GM19238 (cell line): ENCODE measurements around the gene DPY19L2.
"Not testable (repeated sequence)": the region's sequence is repeated elsewhere in the genome, so short reads cannot be mapped to it uniquely, and the experiment has no call there.

Source experiments
- DNase-seq: peaks from one replicate; pipeline ENCODE4 v3.0.0; 2011; ENCODE audit warnings: low spot score; ENCODE audit not compliant: insufficient read length

Gene DPY19L2

DNA sequence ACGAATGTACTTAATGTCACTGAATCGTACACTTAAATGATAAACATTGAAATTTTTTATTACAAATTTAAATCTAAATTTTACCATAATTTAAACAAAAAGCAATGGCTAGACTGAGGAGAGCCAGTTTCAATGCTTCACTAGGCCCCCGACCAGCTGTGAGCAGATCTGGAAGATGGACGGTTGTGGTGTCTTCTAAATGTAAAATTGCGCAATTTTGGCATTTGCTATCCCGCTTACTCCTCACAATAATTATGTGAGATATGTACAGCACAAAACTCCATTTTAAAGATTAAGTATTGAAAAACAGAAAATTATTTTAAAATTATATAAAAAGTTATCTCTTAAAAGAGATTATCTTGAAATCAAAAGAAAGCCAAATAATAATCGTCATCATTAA, 5.3 kb downstream of the DPY19L2 start:
- DNase-seq, result not testable (repeated sequence)

DNA sequence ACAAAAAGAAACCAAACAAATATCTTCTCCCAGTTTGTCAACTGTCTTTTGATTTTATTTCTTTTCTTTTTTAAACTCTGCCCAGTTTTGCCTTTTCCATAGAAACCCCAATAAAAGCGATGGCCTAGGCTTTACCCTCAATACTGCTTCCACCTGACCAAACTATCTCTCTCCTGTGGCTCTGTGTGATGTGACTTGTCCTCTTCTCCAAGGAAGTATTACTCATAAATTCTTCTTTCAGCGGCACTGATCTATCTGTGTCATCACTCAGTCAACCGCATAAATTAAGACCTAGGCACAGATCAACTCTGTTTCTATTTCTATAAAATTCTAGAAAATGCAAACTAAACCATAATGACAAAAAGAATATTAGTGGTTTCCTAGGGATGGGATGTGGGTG, 9.8 kb downstream of the DPY19L2 start:
- not testable (repeated sequence) for DNase-seq

DNA sequence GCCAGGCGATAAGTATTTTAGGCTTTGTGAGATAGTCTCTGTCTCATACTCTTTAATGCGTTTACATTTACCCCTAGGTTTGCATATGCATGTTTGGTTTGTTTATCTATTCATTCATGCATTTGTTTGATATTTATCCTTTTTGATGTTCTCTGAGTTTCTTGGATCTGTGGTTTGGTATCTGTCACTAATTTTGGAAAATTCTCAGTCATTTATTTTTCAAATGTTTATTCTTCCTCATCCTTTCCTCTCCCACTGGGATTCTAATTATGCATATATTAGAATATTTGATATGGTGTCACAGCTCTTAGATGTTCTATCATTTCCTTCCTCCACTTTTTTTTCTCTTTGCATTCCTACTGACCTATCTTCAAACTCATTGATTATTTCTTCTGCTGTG, 11.9 kb downstream of the DPY19L2 start:
- DNase-seq, result not testable (repeated sequence)

DNA sequence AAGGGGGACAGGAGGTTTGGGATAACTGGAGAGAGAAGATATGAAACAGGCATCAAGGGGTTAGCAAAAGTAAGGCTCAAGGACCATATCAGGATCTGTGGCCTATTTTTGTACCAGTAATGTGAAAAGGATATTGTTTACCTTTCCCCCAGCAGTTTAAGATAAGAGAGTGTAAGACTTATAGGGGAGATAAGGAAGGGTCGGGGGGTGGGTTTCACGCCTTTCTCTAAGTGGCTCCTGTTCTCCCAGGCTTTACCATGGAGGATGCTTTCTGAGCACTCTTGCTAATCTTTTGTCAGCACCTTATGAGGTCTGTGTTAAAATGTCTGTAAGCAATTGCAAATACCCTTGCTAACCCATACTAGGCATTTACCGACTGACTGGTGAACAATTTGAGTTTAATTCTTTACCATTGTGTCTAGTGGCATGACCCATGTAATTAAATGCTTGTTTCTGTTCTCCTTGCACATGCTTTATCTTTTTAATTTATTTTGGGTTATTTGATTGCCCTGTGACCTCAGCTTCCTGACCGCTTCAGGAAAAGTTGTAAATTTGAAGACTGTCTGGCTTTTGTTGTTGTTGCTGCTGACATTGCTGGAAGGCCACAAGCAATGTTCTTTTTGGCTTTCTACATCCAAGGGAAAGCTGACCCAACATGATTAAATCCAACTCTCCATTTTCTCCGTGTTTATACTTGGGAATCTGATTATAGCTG, 12.6 kb downstream of the DPY19L2 start:
- not testable (repeated sequence) for DNase-seq

DNA sequence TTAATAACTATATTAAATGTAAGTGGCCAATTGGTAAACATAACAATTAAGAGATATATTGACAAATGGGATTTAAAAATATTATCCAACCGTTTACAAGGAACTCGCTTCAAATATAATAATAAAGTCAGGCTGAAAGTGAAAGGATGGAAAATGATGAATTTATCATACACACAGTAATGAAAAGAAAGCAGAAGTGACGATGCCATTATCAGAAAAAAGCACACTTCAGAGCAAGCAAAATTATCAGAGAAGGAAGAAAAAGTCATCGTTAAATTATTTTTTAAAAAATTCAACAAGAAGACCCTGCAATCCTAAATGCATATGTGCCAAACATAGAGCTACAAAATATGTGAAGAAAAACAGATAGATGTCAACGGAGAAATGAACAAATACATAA, 13.8 kb downstream of the DPY19L2 start:
- not testable (repeated sequence) for DNase-seq

DNA sequence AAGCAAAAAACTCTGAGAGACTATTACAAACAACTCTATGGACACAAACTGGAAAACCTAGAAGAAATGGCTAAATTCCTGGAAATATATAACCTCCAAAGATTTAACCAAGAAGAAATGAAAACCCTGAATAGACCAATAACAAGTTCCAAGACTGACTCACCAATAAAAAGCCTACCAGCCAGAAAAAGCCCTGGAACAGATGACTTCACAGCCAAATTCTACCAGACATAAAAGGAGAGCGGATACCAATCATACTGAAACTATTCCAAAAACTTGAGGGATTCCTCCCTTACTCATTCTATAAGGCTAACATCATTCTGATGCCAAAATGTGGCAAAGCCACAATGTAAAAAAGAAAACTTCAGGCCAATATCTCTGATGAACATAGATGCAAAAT, 18.8 kb downstream of the DPY19L2 start:
- not testable (repeated sequence) for DNase-seq

DNA sequence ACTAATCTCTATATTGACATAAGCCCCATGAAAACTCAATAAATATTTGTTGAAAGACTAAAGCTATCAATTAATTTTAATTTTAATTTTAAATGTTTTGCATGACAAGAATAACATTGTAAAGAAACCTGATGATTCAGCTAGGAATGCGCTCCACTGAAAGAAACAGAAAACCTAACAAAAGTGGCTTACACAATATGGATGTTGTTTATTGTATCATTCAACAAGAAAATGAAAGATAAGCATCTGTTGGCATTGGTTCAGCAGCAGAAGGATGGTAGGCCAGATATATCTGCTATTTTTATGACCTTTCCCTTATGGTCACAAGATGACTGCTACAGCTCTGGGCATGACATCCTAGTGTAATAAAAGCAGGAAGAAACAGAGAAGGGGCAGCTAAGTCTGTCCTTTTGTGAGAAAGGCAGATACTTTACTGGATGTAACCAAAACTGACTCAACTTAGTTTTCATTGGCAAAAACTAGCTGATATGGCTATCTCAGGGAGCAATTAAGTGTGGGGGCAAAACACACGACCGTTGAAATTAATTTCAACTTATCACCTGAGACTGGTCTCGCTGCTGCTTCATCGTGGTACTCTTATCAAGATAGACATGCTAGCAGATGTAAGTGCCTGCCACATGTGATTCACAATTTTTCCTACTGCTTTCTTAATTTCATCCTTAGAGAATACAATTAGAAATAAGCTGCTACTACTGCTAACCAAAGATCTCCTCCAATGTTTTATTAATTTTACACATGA, 24.7 kb downstream of the DPY19L2 start:
- DNase-seq, result not testable (repeated sequence)

DNA sequence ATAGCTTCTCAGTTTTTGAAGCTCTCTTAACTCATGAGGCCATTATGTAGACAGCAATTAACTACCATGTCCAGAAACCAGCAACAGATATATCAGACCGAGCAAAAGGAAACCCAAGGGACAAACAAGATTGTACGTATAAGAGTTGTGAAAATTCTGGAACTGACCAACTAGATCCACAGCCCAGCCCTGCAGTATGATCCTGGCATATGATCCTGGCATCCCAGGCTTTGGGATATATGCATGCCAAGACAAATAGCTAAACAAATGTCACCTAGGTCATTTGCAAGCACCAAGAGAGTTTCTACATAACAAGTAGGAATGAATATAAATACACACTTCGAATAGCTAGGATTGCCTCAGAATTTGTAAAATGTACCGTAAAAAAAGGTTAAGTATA, 44.0 kb downstream of the DPY19L2 start:
- not testable (repeated sequence) for DNase-seq

DNA sequence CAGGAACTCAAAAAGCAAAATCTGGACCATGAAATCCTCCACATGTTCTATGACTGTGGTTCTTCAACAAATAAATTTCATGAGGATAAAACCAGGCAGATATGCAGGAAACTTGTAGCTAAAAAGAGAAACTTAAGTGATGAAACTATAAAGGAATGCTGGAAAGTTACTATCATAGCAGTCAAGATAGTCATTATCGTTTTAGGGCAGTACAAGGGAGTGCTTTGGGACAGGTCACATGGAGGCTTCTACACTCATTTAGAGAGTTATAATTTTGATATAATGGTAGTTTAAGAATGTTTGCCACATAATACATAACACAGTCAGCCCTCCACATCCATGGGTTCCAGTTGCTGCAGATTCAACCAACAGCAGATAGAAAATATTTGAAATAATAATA, 52.7 kb downstream of the DPY19L2 start:
- DNase-seq, result not testable (repeated sequence)

DNA sequence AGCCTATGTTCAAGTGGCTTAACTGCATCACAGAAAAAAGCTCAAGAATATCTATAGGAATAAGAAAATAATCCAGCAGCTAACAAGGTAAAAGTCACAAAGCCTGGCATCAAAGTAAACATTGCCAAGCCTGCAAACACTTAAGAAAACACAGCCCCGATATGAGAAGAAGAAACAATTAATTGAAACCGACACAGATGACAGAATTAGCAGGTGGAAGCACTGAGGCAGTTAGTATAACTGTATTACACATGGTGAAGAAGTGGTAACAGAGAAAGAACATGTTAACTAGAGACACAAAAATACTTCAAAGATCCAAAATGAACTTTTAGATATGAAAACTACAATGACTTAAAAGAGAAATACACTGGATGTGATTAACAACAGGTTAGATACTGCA, 57.0 kb downstream of the DPY19L2 start:
- not testable (repeated sequence) for DNase-seq

DNA sequence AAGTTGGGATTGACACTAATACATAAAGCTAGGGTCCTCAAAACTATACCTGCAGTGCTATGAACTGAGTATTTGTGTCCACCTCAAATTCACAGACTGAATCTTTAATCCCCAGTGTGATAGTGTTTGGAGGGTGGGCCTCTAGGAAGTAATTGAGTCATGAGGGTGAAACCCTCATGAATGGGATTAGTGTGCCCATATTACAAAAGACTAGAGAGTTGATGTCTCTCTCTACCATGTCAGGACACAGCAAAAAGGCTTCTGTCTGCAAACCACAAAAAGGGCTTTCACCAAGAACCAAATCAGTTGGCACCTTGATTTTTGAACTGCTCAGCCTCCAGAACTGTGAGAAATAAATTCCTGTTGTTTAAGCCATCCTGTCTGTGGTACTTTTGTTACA, 59.0 kb downstream of the DPY19L2 start:
- not testable (repeated sequence) for DNase-seq

DNA sequence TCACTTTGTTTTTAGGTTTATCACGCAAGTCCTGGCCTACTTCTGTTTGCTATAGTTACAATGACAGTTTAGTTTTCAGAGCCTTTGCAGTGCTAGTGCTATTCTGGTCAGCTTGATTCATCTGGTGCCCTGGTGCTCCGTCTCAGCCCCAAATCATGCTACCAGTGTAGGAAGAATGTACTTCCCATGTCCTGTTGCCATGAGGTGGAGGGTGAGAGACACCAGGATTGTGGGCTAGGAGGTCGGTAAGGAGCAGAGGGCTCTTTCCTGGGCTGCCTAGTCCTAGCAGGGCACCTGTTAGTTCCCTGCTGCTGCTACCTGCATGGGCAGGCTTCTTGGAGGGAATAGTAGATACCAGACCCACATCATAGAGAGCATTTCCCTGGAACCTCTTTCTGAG, 63.3 kb downstream of the DPY19L2 start:
- not testable (repeated sequence) for DNase-seq

DNA sequence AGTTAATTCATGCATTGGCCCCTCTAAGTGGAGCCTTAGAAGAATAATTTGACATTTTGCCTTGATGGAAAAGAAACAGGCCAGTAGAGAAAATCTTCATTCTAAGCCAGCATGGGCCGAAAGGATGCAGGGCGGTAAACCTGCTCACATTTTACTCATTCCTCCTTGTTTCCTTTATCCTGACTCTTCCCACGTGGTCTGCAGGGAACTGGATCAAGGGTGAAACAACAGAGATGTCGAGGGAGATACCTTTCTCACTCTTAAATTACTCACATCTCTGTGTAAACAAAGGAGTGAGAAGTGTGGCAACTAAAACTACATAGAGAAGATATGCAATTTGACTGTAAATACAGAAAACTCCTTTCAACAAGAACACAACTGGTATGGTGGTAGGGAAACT, 73.5 kb downstream of the DPY19L2 start:
- not testable (repeated sequence) for DNase-seq

DNA sequence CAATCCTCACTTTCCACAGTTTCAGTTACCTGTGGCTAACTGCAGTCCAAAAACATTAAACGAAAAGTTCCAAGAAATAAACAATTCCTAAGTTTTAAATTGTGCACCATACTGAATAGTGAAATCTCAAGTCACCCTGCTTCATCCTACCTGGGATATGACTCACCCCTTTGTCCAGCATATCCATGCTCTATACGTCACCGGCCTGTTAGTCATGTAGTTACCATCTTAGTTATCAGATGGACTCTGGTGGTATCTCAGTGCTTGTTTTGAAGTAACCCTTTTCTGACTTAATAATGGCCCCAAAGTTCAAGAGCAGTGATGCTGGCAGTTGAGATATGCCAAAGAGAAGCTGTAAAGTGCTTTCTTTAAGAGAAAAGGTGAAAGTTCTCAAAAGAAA, 83.9 kb downstream of the DPY19L2 start:
- DNase-seq, result not testable (repeated sequence)

DNA sequence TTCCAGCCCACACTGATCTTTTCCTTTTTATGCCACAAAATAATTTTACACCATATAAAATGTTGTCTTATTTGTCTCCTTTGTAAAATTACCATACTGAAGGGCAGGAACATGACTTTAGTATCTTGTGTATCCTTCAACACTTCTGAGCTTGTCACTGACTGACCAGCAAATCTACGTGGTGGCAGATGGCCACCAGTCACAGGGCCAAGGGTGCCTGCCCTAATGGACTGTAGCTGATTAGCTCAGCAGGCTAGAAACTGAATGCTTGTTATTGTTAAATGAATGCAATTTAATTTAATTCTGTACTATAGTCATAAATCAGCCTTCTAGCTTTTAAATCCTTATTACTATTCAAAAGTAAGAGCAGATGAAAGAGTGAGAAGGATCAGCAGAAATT, 85.0 kb downstream of the DPY19L2 start:
- not testable (repeated sequence) for DNase-seq

DNA sequence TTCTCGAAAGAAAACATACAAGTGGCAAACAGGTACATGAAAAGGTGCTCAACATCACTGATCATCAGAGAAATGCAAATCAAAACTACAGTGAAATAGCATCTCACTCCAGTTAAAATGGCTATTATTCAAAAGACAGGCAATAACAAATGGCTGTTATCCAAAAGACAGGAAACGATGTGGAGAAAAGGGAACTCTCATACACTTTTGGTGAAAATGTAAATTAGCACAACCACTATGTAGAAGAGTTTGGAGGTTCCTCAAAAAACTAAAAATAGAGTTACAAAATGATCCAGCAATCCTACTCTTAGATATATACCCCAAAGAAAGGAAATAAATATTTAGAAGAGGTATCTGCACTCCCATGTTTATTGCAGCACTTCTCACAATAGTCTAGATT, 90.7 kb downstream of the DPY19L2 start:
- DNase-seq, result not testable (repeated sequence)

DNA sequence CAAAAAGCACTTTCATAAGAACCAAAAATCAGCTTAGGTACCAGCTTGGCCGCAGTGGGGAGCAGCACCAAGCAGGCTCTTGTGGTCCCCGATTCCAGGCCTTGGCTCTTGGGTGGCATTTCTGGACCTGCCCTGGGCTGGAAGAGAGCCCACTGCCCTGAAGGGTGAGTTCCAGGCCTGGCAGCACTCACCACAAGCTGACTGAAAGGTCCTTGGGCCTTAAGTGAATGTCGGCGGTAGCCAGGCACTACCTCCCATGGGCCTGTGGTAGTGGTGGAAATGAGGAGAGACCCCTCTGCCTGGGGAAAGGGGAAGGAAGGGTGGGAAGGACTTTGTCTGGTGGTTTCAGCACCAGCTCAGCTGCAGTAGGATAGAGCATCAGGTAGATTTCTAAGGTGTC, 96.3 kb downstream of the DPY19L2 start:
- not testable (repeated sequence) for DNase-seq

DNA sequence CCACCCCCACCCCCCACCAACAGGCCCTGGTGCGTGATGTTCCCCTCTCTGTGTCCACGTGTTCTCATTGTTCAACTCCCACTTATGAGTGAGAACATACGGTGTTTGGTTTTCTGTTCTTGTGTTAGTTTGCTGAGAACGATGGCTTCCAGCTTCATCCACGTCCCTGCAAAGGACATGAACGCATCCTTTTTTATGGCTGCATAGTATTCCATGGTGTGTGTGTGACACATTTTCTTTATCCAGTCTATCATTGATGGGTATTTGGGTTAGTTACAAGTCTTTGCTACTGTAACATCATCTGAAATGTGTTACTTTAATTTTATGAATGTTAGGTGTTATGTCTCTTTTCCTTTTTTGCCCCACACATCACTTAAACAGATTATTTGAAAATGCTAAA, 109.8 kb downstream of the DPY19L2 start:
- DNase-seq, result not testable (repeated sequence)

DNA sequence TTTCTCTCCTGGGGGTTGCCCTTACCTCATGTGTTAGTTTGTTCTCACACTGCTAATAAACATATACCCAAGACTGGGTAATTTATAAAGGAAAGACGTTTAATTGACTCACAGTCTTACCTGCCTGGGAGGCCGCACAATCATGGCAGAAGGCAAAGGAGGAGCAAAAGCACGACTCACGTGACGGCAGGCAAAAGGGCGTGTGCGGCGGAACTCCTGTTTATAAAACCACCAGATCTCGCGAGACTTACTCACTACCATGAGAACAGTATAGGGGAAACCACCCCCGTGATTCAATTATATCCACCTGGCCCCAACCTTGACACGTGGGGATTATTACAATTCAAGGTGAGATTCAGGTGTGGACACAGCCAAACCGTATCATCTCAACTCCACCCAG, 116.9 kb downstream of the DPY19L2 start:
- DNase-seq, result not testable (repeated sequence)

DNA sequence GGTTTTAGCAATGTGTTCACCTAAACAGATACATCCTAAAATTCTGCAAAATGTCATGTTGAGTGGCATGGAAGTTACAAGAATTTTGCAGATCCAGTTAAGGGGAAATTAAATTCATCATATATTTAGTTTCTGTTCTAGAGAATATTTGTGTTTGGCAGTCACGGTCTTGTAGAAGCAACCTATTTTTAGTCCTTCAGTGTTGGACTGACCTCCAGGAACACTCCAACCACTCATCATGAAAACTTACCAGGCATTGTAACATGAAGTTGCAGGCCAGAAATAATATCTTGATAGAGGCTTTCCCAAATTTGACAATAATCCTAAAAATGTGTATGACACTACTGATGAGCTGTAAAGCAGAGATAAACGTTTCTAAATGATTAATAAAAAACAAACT, 119.3 kb downstream of the DPY19L2 start:
- DNase-seq, result not testable (repeated sequence)

DNA sequence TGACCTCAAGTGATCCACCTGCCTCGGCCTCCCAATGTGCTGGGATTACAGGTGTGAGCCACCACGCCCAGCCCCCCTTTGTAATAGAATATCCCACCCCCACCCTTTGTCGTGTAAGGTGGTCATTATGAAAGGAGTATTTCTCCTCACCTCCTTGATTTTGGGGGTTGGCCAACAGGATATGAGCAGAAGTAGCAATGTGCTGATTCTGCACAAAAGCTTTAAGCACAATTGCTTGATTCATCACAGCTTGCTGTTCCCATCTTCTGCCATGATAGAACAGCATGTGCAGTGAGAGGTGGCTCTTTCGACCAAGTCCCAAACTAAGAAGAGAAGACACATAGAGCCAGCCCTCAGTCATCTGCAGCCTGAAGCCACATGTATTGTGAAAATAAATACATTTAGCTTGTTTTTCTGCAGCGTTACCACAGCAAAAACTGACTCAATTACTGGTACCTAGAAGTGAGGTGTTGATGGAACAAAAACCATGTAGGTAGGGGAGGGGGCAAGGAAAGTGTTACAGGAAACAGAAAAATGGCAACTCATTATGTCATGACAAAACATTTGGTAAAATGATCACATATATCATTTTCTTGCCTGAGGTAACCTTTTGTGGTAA, 122.9 kb downstream of the DPY19L2 start:
- not testable (repeated sequence) for DNase-seq

DNA sequence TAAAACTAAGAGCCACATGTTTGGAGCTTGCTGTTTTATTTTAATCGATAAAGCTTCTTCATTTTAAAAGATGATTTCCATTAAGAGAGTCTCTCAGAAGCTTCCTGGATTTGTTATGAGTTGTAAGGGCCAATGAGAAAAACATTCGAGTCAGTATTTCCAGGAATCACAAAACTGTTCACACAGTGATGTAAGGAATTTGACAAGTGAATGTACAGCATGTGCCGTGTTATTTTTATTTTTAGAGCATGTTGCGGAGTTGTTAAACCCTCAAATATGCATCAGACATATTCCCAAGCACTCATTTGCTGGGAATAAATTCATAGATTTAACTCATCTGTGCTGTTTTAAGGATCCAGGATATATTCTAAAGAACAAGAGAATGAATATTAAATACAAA, 129.6 kb downstream of the DPY19L2 start:
- DNase-seq, result not testable (repeated sequence)
